Activated CD4-positive, alpha-beta T cell treated with anti-CD3 and anti-CD28 coated beads, Interleukin-2, amount 50 U/mL, for 24 hours (primary cell): ENCODE results near the gene FNDC3B.
"Not testable (repeated sequence)": the region's sequence is repeated elsewhere in the genome, so short reads cannot be mapped to it uniquely, and the experiment has no call there.

Source experiments
- DNase-seq, 2 donors: peaks; one replicate each; pipeline ENCODE4 v3.0.0-alpha.2; 2020; ENCODE audit warnings: low read depth in 1 of 2, low spot score in 1 of 2

Gene FNDC3B

DNA sequence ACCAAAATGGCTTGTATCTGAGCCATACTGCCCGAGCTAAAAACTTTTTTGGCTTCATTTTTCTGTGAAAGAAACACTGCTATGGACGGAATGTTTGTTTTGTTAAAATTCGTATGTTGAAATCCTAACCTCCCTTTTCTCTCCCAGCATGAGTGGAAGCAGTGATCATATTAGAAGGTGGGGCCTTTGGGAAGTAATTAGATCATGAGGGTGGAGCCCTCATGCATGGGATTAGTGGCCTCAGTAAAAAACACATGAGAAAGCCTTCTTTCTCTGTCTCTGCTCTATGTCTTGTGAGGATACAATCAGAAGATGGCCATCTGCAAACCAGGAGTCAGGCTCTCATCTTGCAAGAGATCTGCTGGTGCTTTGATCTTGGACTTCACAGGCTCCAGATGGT lies 7.4 kb upstream of the FNDC3B start:
- no peak for DNase-seq

DNA sequence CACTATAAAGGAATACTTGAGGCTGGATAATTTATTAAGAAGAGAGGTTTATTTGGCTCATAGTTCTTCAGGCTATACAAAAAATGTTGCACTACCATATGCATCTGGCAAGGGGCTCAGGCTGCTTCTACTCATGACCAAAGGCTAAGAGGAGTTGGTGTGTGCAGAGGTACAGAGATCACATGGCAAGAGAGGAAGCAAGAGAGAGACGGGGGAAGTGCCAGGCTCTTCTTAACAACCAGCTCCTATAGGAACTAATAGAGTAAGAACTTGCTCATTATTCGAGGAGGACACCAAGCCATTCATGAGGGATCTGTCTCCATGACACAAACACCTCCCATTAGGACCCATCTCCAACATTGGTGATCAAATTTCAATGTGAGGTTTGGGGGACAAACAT lies 6.0 kb upstream of the FNDC3B start:
- DNase-seq: no peak

DNA sequence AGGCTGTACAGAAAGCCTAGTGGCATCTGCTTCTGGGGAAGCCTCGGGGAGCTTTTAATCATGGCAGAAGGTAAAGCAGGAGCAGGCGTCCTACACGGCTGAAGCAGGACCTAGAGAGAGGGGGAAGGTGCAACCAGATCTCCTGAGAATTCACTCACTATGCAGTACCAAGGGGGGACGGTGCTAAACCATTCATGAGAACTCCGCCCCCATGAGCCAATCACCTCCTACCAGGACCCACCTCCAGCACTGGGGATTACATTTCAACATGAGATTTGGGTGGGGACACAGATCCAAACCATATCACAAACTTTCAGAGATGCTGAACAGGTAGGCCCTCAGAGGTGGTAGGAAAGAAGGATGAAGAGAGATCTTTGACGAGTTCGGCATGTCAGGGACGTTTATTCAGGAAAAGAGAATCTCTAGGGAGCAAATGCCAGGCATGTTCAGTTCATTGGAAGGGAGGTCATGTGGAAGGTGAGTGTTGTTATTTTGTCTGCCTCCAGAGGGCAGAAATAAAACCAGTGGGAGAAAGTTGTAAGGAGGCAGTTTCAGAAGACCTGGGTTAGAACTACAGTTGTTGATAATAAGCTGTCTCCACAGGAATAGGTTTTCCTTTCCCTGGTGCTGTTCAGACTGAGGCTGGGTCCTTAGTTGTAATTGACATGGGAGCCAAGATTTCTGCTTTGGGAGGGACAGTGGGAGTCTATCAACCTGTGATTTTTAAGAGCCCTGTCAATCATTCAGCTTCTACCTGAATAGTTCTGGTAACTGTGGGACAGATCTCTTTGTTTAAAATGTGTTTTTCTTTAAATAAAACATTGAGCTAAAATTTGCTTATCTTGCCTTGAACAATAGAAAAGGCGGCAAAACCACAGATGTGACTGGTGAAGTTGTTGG lies 4.3 kb upstream of the FNDC3B start:
- no peak for DNase-seq

DNA sequence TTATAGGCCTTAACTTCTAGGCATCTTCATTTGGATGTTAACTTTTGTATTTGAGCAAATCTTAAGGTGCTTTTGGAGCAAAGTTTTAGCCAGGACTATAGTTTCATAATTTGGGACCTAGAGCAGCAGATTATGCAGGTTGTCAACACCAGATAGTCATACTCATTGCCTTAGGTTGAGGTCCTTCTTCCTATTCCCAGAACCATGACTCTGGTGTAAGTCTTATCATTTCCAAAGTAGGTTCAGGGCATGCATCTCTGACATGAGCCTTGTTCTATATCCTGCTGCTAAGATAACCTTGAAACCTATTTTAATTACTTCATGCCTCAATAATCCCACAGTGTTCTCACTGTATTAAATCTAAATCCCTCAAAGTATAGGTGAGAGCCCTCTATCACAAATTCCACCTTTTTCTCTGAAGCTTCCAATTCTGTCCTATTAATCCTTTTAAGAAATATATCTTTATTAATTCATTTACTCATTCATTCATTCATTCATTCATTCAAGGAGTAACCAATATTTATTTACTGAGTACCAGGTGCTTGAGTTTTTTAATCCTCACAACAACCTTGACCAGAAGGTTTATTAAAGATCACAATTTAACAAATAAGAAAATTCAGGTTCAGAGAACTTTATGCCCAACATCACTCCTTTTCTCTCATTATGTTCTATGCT lies 2.7 kb upstream of the FNDC3B start:
- no peak for DNase-seq

- DNase-seq: no peak
Observed at GRCh38 chr3:172038798-172039435, 461 bp upstream of the FNDC3B start.

DNA sequence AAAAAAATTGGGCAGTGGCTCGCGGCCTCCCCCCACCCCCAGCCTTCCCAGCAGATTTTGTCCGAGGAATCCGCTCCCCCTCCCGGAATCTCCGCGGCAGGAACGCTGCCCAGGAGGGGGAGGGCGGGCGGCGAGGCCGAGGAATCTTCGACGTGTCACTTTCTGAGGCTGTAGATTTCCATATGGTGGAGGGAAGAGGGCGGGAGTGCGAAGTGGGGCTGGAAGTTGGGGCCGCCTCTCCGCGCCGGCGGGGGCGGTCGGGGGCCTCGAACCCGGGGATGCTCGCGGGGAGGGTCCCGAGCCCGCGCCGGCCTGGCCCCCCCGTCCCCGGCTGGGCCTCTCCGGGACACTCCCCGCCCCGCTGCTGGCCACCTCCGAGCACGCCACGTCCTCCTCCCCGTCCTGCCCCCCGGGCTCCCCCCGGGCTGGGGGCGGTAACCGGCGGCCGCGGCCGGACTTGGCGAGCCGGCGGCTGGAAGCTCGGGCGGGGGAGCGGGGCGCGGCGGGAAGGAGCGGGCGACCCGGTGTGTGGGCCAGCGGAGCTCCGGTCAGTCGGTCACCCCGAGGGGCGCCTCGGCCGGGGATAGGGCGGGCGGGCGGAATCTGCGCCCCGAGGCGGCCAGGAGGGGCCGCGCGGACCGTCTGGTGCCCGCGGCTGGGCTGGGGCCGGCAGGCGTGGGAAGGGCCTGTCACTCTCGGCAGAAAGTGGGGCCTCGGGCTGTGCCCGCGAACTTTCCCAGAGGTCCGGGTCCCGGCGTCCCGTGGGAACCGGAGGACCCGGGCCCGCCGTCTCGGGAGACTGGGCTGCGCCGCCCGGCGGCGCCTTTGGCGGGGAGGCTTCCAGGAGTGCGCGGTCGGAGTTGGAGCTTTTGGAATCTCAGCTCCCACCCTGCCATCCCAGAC lies 951 bp downstream of the FNDC3B start:
- peak; percentile 10 to 13 for DNase-seq

- no peak for DNase-seq
Observed at GRCh38 chr3:172040981-172041963, 1.9 kb downstream of the FNDC3B start.

DNA sequence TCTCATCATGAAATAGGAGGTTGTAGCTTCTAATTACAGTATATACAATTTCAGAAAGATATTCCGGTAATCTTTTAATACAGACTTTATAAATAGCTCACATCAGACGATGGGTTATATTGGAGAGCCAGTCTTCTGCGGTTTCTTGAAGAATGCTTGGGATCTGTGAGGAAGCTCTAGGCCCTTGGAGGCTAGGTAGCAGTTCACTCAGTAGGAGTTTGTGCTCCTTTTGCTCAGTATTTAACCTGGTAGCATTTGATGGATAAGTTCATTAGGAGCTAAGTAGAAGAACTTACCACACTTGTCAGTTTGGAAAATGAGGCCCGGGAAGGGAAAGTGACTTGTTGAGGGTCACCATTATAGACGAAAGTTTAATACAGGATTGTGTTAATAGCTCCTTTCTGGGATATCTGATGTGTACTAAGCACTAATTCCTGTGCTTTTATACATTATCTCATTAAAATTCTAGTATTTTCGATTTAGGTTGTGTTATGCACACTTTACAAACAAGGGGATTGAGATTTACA lies 2.8 kb downstream of the FNDC3B start:
- no peak for DNase-seq

DNA sequence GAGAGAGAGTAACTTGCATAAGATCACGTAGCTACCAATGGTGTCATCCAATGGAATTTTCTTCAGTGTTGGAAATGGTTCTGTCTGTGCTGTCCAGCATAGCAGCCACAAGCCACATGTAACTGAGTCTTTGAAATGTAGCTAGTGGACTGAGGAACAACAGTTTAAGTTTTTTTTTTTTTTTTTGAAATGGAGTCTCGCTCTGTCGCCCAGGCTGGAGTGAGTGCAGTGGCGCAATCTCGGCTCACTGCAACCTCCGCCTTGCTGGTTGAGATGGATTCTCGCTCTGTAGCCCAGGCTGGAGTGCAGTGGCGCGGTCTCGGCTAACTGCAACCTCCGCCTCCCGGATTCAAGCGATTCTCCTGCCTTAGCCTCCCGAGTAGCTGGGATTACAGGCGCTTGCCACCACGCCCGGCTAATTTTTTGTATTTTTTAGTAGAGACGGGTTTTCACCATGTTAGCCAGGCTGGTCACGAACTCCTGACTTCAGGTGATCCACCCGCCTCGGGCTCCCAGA lies 3.3 kb downstream of the FNDC3B start:
- DNase-seq: not testable (repeated sequence)

GRCh38 chr3:172043233-172043632 lies 3.9 kb downstream of the FNDC3B start:
- DNase-seq: no peak

DNA sequence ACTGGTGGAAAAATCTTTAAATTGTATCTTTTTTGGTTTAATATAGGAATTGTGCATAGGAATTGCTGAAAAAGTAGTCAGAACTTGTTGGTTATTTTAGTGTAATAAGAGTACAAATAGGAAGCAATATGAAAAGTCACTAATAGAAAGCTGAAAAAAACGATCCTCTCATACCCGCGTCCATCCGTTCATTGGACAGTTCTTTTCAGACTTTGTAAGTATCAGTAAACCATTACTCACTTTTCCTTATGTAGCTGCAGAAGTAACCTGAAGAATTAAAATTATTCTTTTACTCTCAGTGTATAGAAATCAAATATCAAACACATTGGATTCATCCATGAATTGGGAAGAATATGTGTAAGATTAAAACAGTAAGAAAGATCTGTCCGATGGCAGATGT lies 4.4 kb downstream of the FNDC3B start:
- no peak for DNase-seq

GRCh38 chr3:172044833-172045585 lies 5.6 kb downstream of the FNDC3B start:
- DNase-seq: no peak

DNA sequence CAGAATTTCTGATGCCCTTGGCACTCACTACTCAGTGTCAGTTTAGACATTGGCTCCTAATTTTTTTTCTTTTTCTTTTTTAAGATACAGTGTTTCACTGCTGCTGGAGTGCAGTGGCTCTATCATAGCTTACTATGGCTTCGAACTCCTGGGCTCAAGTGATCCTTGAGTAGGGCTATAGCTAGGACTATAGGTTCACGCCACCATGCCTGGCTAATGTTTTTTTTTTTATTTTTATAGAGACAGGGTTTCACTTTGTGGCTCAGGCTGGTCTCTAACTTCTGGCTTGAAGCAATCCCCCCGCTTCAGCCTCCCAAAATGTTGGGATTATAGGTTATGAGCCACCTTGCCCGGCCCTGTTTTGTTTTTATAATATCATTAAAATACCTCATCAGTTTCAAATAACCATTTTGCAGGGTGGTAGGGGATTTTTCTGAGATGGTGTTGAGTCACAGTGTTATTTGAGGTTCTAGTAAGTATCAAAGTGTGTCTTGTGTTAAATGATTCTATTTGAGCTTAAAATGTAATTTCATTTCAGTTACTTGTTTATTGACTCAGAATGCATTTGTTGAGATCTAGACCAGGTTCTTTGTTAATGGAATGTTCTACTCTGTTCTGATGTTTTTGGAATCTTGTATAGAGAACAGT lies 7.0 kb downstream of the FNDC3B start:
- no peak for DNase-seq

- DNase-seq: no peak
Observed at GRCh38 chr3:172047567-172048115, 8.3 kb downstream of the FNDC3B start.

DNA sequence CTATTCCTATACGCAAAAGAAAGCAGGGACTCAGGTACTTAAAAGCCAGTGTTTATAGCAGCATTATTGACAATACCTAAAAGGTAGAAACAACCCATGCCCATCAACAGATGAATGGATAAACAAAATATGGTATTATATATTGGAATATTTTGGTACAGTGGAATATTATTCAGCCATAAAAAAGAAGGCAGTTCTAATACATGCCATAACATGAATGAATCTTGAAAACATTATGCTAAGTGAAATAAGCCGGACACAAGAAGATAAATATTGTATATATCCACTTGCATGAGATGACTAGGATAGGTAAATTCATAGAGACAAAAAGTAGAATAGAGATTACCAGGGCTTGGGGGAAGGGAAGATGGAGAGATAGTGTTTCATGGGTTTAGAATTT lies 9.2 kb downstream of the FNDC3B start:
- no peak for DNase-seq

DNA sequence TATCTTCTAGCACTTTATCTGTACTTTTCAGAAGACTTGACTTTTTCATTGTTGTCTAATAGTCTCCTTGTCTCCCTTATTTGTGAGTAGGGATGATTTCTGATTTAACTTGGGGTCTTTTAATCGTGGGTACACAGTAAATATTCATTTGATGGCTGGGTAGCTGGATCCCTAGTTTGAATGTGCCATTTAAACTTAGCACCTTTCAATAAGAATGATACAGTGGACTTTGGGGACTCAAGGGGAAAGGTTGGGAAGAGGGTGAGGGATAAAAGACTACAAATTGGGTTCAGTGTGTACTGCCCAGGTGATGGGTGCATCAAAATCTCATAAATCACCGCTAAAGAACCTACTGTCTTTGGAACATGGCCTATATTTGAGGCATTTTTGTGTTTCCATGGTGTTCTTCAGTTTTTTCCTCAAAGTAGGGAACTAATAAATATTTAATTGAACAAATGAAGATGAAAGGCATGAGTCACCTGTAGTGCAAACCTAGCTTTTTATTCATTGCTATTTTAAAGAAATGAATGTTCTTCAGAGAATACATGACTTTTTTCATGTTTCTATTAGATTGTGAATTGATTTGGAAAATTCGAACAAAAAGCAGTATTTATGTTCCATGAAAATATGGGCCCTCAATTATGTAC lies 12.1 kb downstream of the FNDC3B start:
- no peak for DNase-seq

DNA sequence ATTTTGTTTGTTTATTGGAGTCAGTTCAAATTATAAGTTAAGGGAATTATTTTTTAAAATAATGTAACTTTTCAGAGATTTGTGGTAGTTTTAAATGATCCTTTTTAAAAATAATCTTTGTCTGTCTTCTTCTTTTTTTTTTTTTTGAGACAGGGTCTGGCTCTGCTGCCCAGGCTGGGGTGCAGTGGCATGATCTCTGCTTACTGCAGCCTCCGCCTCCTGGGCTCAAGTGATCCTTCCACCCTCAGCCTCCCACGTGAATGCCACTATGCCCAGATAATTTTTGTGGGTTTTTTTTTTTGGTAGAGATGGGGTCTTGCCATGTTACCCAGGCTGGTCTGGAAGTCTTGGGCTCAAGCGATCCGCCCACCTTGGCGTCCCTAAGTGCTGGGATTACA lies 12.6 kb downstream of the FNDC3B start:
- DNase-seq: no peak
